Measurements from ENCODE around the gene PLCL2.

- TF ChIP-seq CTCF (IDR thresholded peaks at IDR 0.05; ENCODE audit: low read depth, low read length) (no peak), EZH2phosphoT487 (IDR thresholded peaks at IDR 0.05; ENCODE audit: low read depth) (no peak)
These were observed 6.8 kb upstream of the PLCL2 start for GRCh38 chr3:16877911-16878310.
